Measurements from ENCODE around the gene FOSL1.
A peak's percentile ranks its signal among the peaks of the same experiment; 100 is the strongest.
"Not testable (repeated sequence)": the region's sequence is repeated elsewhere in the genome, so short reads cannot be mapped to it uniquely, and the experiment has no call there.

The FOSL1 gene

DNA sequence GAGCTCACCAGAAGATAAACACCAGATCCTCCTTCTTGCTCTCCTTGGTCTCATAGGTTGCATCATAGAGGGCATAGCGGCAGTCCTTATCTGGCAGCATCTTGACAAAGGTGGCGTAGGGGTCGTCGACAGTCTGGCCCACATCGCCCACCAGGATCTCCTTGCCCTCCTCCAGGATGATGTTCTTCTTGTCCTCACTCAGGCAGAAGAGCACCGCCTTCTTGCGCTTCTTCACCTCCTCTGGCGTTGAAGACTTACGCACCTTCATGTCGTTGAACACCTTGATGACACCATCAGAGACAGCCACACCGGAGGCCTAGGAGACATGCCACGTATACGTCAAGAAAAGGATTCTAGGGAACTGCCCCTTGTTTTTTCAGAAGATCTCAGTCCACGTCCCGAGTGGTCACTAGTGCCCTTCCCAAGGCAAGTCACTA, 44.2 kb downstream of the FOSL1 start:
- H3K36me3 Mint-ChIP-seq (ENCODE audit: low read depth), result peaks cover 58% of the 10 kb centered on the region
- DNase-seq (ENCODE audit: low spot score), result no peak
- H3K27me3 Mint-ChIP-seq (ENCODE audit: low read depth), result no peaks in the 10 kb centered on the region
- peak overlapping the region; percentile 91 for H3K4me3 Mint-ChIP-seq
- peak overlapping the region; percentile 72 for H3K27ac Mint-ChIP-seq
- H3K9me3 Mint-ChIP-seq, result peaks cover 8% of the 10 kb centered on the region
- H3K4me1 Mint-ChIP-seq (ENCODE audit: low read depth), result peaks cover 40% of the 10 kb centered on the region

DNA sequence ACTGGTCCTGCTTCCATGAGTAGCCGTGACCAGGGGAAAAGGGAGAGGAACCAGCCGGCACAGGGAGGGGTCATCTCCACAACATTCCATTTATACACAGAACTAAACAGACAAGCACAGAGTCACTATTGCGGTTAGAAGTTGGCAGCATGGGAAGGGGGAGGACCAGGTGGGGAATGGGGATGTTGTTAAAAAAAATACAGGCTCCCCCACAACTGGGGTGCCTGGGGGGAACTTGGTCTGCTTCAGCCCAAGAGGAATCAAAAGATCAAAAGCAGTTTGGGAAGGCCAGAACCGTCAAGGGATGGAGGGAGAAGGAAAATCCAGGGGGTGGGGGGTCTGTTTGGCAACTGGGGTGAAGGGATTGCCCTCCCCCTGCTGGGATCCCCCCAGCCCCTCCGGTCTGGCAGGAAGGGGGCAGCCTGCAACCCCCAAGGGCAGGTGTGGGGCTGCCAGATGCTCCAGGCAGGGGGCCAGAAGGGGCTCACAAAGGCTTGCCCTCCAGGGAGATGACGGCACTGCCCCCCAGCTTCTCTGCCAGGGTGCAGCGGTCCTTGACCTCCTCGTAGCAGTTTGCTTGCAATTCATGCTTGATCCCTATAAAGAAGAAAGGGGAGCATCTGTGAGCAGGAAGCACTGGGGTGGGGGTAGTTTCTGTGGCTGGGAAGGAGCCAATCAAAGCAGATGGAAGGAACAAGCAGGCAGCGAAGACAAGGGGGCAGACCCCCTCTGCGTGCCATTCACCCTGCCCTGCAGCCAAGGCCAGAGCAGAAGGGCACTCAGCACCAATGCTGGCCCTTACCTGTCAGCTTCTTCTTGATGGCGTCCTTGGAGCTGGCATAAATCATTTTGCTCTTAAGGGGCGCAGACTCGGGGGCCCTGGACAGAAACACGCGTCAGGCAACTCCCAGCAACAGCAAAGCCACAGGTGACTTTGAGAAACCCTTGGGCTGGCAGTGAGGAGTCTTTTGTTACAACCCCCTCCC, 45.0 kb downstream of the FOSL1 start:
- no peak for DNase-seq (ENCODE audit: low spot score)
- Mint-ChIP-seq H3K27ac (peak overlapping the region; percentile 63), H3K27me3 (ENCODE audit: low read depth) (no peaks in the 10 kb centered on the region), H3K9me3 (peaks cover 8% of the 10 kb centered on the region), H3K4me3 (peak overlapping the region; percentile 91), H3K4me1 (ENCODE audit: low read depth) (peaks cover 40% of the 10 kb centered on the region), H3K36me3 (ENCODE audit: low read depth) (peaks cover 64% of the 10 kb centered on the region)

DNA sequence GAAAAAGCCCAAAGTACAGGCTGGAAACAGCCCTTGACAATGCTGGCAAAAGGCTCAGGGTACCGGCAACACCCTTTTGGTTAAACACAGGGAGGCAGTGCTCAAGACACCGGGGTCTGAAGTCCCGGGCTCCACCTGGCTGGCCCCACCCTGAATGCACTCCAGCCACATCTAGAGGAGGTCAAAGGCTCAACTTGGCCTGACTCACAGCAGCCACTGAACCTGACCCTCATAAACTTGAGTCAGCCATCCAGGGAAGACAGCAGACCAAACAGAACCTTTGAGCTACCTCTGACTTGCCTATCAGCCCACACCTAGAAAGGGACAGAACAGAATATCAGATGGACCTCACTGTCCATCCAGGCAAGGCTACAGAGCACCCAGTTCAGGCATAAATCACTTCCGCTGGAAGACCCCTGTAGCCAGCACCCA, 46.0 kb downstream of the FOSL1 start:
- H3K36me3 Mint-ChIP-seq (ENCODE audit: low read depth), result peaks cover 66% of the 10 kb centered on the region
- no peak for DNase-seq (ENCODE audit: low spot score)
- no peak overlapping the region for H3K27ac Mint-ChIP-seq
- H3K4me1 Mint-ChIP-seq (ENCODE audit: low read depth), result peaks cover 35% of the 10 kb centered on the region
- no peaks in the 10 kb centered on the region for H3K27me3 Mint-ChIP-seq (ENCODE audit: low read depth)
- peaks cover 8% of the 10 kb centered on the region for H3K9me3 Mint-ChIP-seq
- peak overlapping the region; percentile 71 for H3K4me3 Mint-ChIP-seq

DNA sequence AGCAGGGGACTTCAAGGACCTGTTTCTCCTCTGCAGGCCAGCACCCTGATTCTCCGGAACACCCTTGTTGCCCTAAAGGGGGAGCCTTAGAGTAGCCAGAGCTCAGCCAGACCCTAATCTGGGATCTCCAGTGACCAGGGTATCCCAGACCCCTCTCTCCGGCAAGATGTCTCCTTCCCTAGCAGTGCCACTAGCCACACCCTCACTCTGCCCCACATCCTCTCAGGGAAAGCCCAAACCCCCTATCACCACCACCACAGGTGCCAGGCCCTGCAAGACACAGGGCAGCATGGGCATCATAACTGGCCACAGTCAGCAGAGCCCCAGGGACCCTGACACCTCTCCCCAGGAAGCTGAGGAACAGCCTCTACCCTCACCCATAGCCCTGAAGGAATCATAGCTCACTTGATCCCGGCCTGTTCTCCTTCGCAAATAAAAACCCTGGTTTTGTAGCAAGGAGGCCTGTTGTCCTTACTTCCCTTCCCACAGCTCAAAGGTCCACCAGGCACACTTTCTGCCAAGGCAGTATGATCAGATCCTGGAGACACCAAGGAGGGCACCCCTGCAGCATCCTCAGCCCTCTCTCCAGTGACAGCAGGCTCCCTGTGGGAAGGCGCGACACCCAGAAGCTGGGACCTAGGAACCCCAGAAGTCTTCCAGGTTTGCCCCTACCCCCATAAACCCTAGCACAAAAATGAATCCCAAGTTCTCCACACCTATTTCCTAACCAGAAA, 46.8 kb downstream of the FOSL1 start:
- Mint-ChIP-seq H3K9me3 (peaks cover 8% of the 10 kb centered on the region), H3K4me1 (ENCODE audit: low read depth) (peaks cover 31% of the 10 kb centered on the region), H3K27ac (no peak overlapping the region), H3K4me3 (peak overlapping the region; percentile 15), H3K27me3 (ENCODE audit: low read depth) (no peaks in the 10 kb centered on the region), H3K36me3 (ENCODE audit: low read depth) (peaks cover 66% of the 10 kb centered on the region)
- no peak for DNase-seq (ENCODE audit: low spot score)

DNA sequence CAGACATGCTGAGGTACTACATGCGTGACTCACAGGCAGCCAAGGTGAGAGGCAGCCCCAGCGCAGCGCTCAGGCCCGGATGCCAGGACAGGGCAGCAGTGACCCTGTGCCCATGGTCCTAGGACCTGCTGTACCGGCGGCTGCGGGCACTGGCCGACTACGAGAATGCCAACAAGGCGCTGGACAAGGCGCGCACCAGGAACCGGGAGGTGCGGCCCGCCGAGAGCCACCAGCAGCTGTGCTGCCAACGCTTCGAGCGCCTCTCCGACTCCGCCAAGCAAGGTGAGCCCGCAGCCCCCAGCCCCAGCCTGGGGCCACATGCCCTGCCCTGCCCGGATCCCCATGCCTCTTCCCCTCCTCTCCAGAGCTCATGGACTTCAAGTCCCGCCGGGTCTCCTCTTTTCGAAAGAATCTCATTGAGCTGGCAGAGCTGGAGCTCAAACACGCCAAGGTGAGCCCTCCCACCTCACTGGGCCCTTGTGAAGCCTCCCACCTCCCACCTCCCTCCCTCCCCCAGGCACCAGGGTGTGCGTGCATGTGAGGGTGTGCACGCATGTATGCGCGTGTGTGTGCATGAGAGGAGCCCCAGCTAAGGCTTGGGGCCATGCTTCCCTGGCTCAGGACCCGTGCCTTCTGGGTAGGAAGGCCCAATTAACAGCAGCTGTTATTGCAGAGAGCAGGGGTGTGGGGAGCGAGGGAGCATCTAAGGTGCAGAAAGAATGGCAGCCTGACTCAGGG, 47.5 kb downstream of the FOSL1 start:
- Mint-ChIP-seq H3K27me3 (ENCODE audit: low read depth) (no peaks in the 10 kb centered on the region), H3K27ac (no peak overlapping the region), H3K4me3 (no peak overlapping the region), H3K4me1 (ENCODE audit: low read depth) (peaks cover 28% of the 10 kb centered on the region), H3K9me3 (peaks cover 8% of the 10 kb centered on the region), H3K36me3 (ENCODE audit: low read depth) (peaks cover 65% of the 10 kb centered on the region)
- no peak for DNase-seq (ENCODE audit: low spot score)

DNA sequence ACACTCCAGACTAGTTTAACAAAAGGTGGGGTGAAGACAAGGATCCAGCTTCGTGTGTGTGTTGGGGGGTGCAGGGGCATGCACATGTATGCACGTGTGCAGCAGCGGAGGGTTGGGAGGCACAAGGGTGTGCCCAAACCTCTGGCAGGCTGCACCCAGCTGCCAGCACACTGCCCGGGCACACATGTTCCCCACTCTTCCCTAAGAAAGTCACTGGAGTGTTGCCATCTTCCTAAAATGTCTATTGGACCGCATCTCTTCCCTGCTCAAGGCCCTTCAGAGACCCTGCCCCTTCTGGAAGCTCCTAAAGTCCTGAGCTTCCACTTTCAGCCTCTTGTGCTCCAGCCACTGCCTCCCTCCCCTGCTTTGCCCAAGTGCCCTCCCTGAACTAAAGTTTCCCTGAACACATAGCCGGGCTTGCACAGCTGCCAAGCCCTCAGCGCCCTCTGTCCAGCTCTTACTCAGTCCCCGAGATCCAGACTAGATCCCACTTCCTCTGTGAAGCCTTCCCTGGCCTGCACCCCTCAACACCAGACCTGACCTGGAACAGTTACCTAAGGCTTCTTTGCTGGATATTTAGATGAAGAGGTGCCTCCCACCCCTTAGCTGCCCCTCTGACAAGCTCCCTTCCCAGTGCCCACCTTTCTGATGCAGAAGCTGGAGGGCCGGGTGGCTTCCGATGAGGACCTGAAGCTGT, 48.2 kb downstream of the FOSL1 start:
- no peaks in the 10 kb centered on the region for H3K27me3 Mint-ChIP-seq (ENCODE audit: low read depth)
- peaks cover 28% of the 10 kb centered on the region for H3K4me1 Mint-ChIP-seq (ENCODE audit: low read depth)
- peak overlapping the region; percentile 55 for H3K27ac Mint-ChIP-seq
- H3K36me3 Mint-ChIP-seq (ENCODE audit: low read depth), result peaks cover 65% of the 10 kb centered on the region
- no peak overlapping the region for H3K4me3 Mint-ChIP-seq
- peaks cover 8% of the 10 kb centered on the region for H3K9me3 Mint-ChIP-seq
- no peak for DNase-seq (ENCODE audit: low spot score)

DNA sequence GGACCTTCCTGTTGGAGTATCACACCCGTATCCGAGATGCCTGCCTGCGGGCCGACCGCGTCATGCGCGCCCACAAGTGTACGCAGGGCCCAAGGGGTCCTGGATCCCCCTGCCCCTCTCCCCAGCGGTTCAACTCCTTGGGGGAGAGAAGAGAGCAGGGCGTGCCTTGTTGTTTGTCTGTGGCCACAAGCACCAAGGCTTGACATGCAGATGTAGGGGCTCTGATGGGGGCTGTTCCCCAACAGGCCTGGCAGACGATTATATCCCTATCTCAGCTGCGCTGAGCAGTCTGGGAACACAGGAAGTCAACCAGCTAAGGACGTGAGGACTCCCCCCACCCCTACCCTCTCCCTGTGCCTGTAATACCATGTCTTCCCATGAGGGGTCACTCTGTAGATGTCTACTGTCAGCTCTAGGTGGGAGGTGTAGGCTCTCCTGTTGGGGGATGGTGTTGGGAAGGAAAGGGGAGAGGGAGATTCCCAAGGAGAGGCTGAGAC, 49.1 kb downstream of the FOSL1 start:
- H3K36me3 Mint-ChIP-seq (ENCODE audit: low read depth), result peaks cover 56% of the 10 kb centered on the region
- peaks cover 21% of the 10 kb centered on the region for H3K4me1 Mint-ChIP-seq (ENCODE audit: low read depth)
- H3K9me3 Mint-ChIP-seq, result peaks cover 8% of the 10 kb centered on the region
- no peak for DNase-seq (ENCODE audit: low spot score)
- H3K27me3 Mint-ChIP-seq (ENCODE audit: low read depth), result no peaks in the 10 kb centered on the region
- no peak overlapping the region for H3K27ac Mint-ChIP-seq
- H3K4me3 Mint-ChIP-seq, result no peak overlapping the region

DNA sequence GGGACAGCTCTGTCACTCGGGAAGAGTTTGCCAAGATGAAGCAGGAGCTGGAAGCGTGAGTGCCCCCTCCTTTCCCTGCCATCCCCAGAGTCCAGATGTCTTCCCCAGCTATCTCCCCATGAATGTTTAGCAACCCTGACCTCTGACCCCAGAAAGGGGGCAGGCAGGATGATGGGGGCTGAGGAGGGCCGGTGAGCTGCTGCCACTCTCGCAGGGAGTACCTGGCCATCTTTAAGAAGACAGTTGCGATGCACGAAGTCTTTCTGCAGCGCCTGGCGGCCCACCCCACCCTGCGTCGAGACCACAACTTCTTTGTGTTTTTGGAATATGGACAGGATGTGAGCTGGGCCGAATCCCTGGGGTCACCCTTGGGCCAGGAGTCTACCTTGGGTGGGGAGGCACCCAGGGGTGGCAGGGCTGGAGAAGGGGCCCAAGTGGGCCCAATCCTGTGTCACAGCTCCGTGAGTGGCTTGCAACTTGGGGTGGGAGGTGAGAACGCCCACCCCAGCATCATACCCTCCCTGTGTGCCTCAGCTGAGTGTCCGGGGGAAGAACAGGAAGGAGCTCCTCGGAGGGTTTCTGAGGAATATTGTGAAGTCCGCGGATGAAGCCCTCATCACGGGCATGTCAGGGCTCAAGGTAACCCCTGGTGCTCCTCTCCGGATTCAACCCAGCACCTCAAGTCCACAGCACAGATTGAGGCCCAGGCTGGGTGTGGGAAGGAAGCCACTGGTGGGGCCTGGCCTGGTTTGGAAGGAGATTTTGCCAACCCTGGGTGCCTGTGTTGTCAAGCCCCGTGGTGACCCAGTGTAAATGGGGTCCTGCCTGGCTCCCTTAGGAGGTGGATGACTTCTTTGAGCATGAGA, 49.7 kb downstream of the FOSL1 start:
- peaks cover 8% of the 10 kb centered on the region for H3K9me3 Mint-ChIP-seq
- no peaks in the 10 kb centered on the region for H3K27me3 Mint-ChIP-seq (ENCODE audit: low read depth)
- H3K27ac Mint-ChIP-seq, result no peak overlapping the region
- H3K36me3 Mint-ChIP-seq (ENCODE audit: low read depth), result peaks cover 50% of the 10 kb centered on the region
- no peak overlapping the region for H3K4me3 Mint-ChIP-seq
- DNase-seq (ENCODE audit: low spot score), result no peak
- peaks cover 14% of the 10 kb centered on the region for H3K4me1 Mint-ChIP-seq (ENCODE audit: low read depth)

DNA sequence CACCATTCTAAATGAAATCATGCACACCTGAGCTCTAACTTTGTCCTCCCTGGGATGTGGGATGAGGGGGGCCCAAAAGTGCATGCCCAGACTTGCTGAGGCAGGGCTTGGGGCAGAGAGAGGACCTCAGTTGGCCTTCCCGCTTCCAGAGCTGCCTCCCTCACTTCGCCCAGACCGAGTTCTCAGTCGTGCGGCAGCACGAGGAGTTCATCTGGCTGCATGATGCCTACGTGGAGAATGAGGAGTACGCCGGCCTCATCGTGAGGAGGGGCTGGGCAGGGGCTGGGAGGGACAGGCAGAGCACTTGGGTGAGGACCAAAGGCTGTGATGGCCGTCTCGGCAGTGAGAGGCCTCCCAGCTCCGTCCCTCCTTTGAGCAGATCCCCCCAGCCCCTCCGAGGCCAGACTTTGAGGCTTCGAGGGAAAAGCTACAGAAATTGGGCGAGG, 50.4 kb downstream of the FOSL1 start:
- no peaks in the 10 kb centered on the region for H3K27me3 Mint-ChIP-seq (ENCODE audit: low read depth)
- no peak overlapping the region for H3K4me3 Mint-ChIP-seq
- peaks cover 8% of the 10 kb centered on the region for H3K9me3 Mint-ChIP-seq
- peaks cover 45% of the 10 kb centered on the region for H3K36me3 Mint-ChIP-seq (ENCODE audit: low read depth)
- peaks cover 13% of the 10 kb centered on the region for H3K4me1 Mint-ChIP-seq (ENCODE audit: low read depth)
- no peak for DNase-seq (ENCODE audit: low spot score)
- no peak overlapping the region for H3K27ac Mint-ChIP-seq

DNA sequence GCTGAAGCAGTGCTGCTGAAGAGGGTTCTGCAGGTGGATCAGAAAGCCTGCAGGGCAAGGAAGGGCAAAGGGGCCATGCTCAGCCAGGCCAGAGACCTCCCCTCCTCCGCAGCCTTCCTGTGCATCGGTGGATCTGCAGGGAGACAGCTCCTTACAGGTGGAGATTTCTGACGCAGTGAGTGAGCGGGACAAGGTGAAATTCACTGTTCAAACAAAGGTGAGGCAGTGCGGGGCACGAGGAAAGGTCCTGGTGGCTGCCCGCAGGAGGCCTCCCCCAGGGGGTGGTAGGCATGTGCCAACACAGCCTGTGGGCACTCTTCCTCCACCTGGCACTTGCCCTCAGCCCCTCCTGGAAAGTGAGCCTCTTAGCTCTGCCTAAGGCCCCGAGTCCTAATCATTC, 50.8 kb downstream of the FOSL1 start:
- no peak overlapping the region for H3K27ac Mint-ChIP-seq
- peaks cover 8% of the 10 kb centered on the region for H3K9me3 Mint-ChIP-seq
- DNase-seq (ENCODE audit: low spot score), result no peak
- H3K36me3 Mint-ChIP-seq (ENCODE audit: low read depth), result peaks cover 41% of the 10 kb centered on the region
- no peak overlapping the region for H3K4me3 Mint-ChIP-seq
- no peaks in the 10 kb centered on the region for H3K27me3 Mint-ChIP-seq (ENCODE audit: low read depth)
- peaks cover 8% of the 10 kb centered on the region for H3K4me1 Mint-ChIP-seq (ENCODE audit: low read depth)

DNA sequence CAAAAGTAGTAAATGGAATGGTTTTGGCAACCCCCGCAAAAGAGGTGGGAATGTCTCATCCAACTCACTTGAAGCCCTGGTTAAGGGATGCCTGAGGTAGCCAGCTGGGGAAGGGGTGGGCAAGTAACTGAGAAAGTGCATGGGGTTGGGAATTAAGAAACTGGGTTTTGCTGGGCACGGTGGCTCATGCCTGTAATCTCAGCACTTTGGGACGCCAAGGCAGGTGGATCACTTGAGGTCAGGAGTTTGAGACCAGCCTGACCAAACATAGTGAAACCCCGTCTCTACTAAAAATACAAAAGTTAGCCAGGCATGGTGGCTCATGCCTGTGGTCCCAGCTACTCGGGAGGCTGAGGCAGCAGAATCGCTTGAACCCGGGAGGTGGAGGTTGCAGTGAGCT, 51.5 kb downstream of the FOSL1 start:
- H3K4me1 Mint-ChIP-seq (ENCODE audit: low read depth); H3K27ac Mint-ChIP-seq; H3K9me3 Mint-ChIP-seq; DNase-seq (ENCODE audit: low spot score); H3K4me3 Mint-ChIP-seq; H3K27me3 Mint-ChIP-seq (ENCODE audit: low read depth): not testable (repeated sequence)
- H3K36me3 Mint-ChIP-seq (ENCODE audit: low read depth), result peaks cover 34% of the 10 kb centered on the region

DNA sequence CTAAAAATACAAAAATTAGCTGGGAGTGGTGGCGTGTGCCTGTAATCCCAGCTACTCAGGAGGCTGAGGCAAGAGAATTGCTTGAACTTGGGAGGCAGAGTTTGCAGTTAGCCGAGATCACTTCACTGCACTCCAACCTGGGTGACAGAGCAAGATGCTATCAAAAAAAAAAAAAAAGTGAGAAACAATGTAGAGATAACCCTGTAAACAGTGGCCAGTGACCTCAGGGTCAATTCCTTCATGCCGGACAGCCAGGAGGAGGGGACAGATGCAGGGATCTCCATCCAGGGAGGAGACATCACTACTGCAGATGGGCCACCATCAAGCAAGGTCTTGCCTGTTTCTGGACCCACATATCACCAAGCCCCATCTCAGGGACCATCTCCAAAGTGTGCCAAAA, 52.4 kb downstream of the FOSL1 start:
- DNase-seq (ENCODE audit: low spot score), result no peak
- Mint-ChIP-seq H3K27ac (no peak overlapping the region), H3K4me1 (ENCODE audit: low read depth) (peaks cover 2% of the 10 kb centered on the region), H3K4me3 (no peak overlapping the region), H3K9me3 (peaks cover 8% of the 10 kb centered on the region), H3K27me3 (ENCODE audit: low read depth) (no peaks in the 10 kb centered on the region), H3K36me3 (ENCODE audit: low read depth) (peaks cover 26% of the 10 kb centered on the region)
